Activated T-cell treated with anti-CD3 and anti-CD28 coated beads, Interleukin-2, amount 50 U/mL, for 1 hour (primary cell): ENCODE data around the gene FAP.
A peak's percentile ranks its signal among the peaks of the same experiment; 100 is the strongest.

Experiments used
- DNase-seq: peaks from one replicate; pipeline ENCODE4 v3.0.0-alpha.2; 2020

Gene FAP

GRCh38 chr2:162184821-162185450 lies 58.3 kb downstream of the FAP start:
- no peak for DNase-seq

GRCh38 chr2:162184359-162184758 lies 58.9 kb downstream of the FAP start:
- DNase-seq: no peak

GRCh38 chr2:162182395-162182794 lies 60.9 kb downstream of the FAP start:
- no peak for DNase-seq

GRCh38 chr2:162177301-162177700 lies 65.9 kb downstream of the FAP start:
- DNase-seq: no peak

DNA sequence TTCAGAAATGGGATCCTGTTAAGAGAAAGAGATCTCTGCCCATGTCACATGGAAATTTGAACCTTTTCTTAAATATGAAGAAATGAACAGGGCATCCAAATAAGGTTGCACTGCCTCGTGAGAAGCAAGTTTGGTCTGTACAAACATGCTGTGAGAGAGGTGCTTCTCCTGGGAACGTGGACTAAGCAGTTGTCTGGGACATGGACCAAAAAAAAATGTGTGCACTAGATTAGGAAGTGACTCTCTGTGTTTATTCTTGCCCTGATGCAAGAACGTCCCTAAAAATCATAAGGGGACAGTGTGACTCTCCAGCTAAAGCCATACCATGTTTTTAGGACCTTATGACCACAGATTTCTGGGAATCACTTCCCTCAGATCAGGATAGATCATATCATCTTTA lies 67.5 kb downstream of the FAP start:
- DNase-seq: no peak

DNA sequence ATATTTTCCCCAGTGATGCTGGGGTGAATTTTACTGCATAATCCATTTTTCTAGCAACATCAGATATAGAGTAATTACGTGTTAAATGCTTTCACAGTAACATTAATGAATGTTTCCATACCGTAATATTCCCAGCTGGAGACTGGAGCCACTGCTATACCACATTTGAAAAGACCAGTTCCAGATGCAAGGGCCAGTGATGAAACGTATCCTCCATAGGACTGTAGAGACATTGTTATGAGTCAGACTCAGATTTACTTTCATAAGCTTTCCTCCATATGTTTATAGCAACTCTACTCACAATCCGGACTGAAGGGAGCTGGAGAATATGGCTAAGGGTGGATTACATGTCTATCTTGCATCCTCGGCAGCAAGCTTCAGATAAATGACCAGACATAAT lies 68.5 kb downstream of the FAP start:
- no peak for DNase-seq

GRCh38 chr2:162172802-162173370 lies 70.4 kb downstream of the FAP start:
- DNase-seq: no peak

DNA sequence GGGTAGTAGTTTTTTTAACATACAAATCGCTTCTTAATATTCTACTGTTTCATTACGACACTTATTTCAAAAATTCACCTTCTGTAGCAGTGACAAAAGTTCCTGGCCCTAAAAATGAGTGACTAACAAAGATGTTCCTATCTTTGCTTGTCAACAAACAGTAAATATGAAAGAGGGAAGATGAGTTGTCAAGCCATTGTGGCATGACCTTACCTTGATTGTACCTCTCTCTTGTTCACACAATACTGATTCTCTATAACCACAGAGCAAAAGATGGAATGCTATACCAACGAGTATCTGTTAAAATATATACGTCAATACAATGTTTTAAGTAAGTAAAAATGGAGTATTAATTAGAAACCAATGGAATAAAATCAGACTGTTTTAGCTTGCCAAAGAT lies 76.5 kb downstream of the FAP start:
- DNase-seq: no peak

GRCh38 chr2:162166174-162166573 lies 77.1 kb downstream of the FAP start:
- no peak for DNase-seq

DNA sequence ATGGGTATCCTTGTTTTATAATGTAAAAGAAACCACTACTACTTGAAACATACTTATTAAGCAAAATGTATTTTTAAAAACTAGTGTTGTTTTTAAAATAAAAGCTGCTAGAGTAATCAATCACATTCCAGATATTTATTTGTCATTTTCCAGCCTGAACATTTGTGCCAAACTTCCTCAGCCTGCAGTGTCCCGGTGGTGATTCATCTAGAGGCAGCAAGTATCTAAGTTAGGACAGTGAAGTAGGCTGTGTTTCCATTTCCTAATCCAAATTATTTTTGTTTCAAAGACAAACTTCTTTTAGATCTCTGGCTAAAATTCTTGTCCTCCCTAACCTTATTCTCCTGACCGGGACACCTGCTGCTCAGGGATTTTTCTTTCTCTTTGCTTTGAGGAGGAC lies 78.4 kb downstream of the FAP start:
- no peak for DNase-seq

- DNase-seq: no peak
Measured at GRCh38 chr2:162159446-162159845, 83.8 kb downstream of the FAP start.

DNA sequence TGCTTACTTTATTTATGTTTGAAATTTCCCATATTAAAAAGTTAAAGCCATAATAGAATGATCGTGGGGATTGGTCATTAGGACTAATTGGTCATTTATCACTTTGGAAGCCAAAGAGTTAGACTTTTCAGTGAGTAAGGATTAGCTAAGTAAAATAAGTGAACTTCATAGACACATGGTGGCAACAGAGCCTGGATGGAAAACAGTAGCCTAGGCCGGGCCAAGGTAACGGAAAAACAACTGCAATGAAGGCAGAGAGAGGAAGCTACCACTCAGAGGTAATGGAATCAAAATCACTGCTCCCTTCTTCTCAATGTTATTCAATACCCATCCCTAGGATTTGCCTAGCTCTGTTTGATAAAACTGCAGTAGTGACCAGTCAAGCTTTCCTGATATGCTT lies 87.1 kb downstream of the FAP start:
- DNase-seq: no peak

- no peak for DNase-seq
Measured at GRCh38 chr2:162155093-162155492, 88.2 kb downstream of the FAP start.

GRCh38 chr2:162153608-162154224 lies 89.5 kb downstream of the FAP start:
- DNase-seq: peak; percentile 29

GRCh38 chr2:162152147-162152546 lies 91.1 kb downstream of the FAP start, which contains the start of gene GCG:
Gene GCG (minus strand): TSS chr2:162152247. CDS start chr2:162149178, 3,069 bp downstream.
- DNase-seq: no peak

DNA sequence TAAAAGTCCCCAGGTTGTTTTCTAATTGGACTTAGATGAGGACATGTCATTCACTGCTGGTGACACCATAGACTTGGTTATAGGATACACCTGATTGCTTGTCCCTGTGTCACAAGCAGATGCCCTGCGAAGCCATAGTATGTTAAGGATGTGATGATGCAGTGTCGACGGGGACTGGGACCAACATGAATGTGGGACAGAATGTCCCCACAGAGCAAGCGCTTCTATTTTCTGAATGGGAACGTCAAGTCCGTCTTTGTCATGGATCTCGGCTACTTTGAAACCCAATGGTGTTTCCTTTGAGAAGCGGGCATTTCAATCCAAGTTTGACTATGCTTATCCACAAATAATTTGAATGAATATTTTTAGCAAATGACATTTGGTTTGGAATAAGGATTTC lies 93.3 kb downstream of the FAP start:
- no peak for DNase-seq

DNA sequence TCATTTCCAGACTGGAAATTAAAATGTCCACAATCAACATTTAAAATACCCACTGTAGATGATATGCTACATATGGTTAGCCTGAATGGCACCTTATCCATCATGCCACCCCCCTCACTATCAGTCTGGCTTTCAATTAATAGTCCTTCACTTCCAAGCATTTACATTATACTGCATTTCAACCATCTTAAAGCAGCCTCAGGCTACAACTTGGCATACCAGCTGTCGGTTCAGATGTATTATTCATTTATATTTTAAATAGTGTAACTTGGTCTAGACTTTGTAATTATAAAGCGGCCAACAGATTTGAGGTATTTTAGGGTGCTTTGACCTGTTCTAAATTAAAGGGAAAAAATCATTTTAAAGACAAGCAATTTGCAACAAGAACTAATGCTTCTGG lies 93.8 kb downstream of the FAP start:
- no peak for DNase-seq

- no peak for DNase-seq
Measured at GRCh38 chr2:162148956-162149355, 94.3 kb downstream of the FAP start.

- DNase-seq: no peak
Measured at GRCh38 chr2:162143969-162144368, 99.3 kb downstream of the FAP start.

DNA sequence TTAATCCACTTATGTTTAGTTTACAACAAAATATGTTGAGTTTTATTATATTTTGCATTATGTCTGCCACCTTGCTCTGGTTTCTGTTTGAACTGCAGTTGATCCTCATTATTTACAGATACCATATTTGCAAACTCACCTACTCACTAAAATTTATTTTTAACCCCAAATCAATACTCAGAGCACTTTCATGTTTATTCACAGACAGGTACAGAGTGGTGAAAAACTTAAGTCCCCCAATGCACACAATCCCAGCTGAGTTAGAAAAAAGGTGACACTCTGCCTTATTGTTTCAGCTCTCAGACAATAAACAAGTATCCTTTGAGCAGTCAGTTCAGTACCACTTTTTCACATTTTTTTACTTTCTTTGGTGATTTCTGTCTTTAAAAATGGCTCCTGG lies 104.9 kb downstream of the FAP start:
- DNase-seq: no peak

DNA sequence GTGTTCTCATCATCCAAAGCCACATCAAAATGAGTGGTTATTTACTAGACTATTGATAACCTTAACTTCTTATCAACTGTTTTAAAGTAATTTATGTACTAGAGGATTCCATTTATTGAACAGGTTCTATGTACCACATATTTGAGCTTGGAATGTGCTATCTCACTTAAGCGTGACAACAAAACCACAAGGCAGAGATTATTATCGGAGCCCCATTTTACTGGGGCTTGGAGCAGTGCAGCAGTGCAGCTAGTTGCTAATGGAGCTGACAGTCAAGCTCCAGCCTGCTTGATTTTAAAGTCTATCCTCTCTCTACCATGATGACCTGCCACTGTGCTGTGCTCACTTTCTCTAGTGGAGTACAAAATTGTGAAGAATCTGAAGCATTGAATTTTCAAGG lies 115.8 kb downstream of the FAP start:
- DNase-seq: no peak

DNA sequence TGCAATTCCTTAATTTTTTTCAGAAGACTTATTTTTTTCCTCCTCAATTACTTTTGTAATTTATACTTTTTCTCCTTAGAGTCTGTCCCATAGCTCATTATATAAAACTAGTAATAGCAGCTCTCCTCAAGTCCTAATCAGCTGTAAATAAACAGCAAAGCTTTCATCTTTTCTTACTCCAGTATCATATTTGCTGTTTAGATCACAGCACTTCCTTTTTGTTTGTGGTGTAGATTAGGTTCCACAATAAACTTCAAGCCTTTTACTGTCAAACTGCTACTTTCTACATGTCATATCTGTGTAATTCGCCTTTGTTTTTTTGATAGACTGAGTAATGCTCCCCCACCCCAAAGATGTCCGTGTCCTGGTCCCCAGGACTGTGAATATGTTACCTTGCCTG lies 116.7 kb downstream of the FAP start:
- DNase-seq: no peak

DNA sequence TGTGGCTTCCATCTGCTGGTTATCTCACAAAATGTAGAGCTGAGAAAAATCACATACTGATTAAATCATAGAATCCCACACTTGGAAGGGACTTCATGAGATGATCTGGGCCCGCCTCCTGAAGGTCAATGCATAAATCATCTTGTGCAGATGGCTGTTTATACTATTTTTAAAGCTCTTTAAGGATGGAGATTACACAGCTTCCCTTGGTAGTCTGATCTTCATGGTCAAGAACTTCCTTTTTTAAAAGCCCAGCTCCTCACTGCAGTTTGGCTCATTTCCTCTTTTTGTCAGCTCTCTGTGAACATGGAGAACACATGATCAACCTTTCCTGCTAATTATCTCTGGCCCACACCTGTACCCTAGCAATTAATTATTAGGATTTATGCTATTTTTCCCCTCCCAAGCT lies 117.1 kb downstream of the FAP start:
- no peak for DNase-seq

DNA sequence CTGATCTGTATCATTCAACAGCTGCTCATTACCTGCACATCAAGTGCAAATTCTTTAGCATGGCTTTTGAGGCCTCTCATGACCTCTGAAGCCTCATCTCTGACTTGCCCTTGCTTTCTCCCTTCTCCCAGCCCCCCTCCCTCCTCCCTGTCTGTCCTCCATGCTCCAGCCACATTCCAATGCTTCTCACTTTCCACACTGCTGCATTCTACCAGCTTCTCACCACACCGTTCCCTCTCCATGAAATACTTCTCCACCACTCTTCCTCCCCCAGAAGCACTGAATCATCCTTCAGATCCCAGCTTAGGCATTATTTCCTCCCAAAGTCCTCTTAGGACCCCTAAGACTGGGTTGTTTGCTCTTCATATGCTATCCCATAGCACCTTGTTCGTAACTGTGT lies 118.1 kb downstream of the FAP start:
- no peak for DNase-seq
